ENCODE data around the gene NHEJ1. TPM values are rescaled to one million over a fixed set of nuclear protein-coding genes. Genes with fewer than 3 reads are reported as not detected.

NHEJ1 gene
- total RNA-seq, 1 experiment from 2014 or later, result 20.8 TPM

GRCh38 chr2:219165058-219165911 is 4.7 kb upstream of the NHEJ1 start:
- Histone ChIP-seq H3K79me1 (ENCODE audit: insufficient read depth, low read depth, low read length, poor library complexity, severe bottlenecking) (no peaks in the 10 kb centered on the region), H3K27me3 (ENCODE audit: insufficient read depth, low read length) (no peaks in the 10 kb centered on the region; the same call in 1 of the 2 replicates), H2BK20ac (ENCODE audit: low read depth, low read length, poor library complexity, severe bottlenecking) (no peak overlapping the region), H3K4me2 (ENCODE audit: insufficient read depth, insufficient read length, low read length) (no peak overlapping the region), H3K23ac (ENCODE audit: insufficient read length, low read depth, low read length) (no peak overlapping the region), H4K20me1 (ENCODE audit: control insufficient read depth, insufficient read depth, insufficient read length) (no peaks in the 10 kb centered on the region), H3K4ac (ENCODE audit: low read depth, low read length) (no peak overlapping the region), H3K56ac (ENCODE audit: insufficient read length, low read depth, low read length) (no peak overlapping the region), H3K27ac (ENCODE audit: insufficient read length, low read depth, low read length) (no peak overlapping the region), H2BK12ac (ENCODE audit: insufficient read length, low read depth, low read length) (no peak overlapping the region), H3K14ac (ENCODE audit: insufficient read depth, low read length) (no peak overlapping the region), H4K5ac (ENCODE audit: insufficient read length, low read depth, low read length) (no peak overlapping the region), H3K4me1 (ENCODE audit: insufficient read depth, low read length) (no peaks in the 10 kb centered on the region), H3K18ac (ENCODE audit: insufficient read length, low read depth, low read length) (no peak overlapping the region), H2BK15ac (ENCODE audit: low read depth, low read length) (no peak overlapping the region), H3K79me2 (ENCODE audit: insufficient read depth, low read length) (no peaks in the 10 kb centered on the region), H2AFZ (ENCODE audit: low read length) (no peak overlapping the region), H4K91ac (ENCODE audit: insufficient read length, low read depth, low read length) (no peak overlapping the region), H4K8ac (replicated peaks; ENCODE audit: insufficient read length, low read depth, low read length) (no peak overlapping the region), H3K23me2 (ENCODE audit: insufficient read length, low read depth, low read length, poor library complexity, severe bottlenecking) (no peaks in the 10 kb centered on the region), H2AK5ac (ENCODE audit: insufficient read length, low read length) (no peak overlapping the region), H2BK120ac (ENCODE audit: low read depth, low read length, poor library complexity, severe bottlenecking) (no peak overlapping the region), H3K9me3 (ENCODE audit: control insufficient read depth, low read depth, low read length) (no peaks in the 10 kb centered on the region), H3K9ac (ENCODE audit: extremely low read depth, insufficient read length, low read length) (no peak overlapping the region), H3T11ph (ENCODE audit: low read length) (no peak overlapping the region), H2BK5ac (ENCODE audit: insufficient read length, low read length) (no peak overlapping the region)
- H3K9me3 Mint-ChIP-seq, result no peaks in the 10 kb centered on the region
- H3K27me3 Mint-ChIP-seq (ENCODE audit: low read depth), result peaks cover 18% of the 10 kb centered on the region
- TF ChIP-seq CTCF (conservative IDR thresholded peaks at IDR 0.05), result no peak
- no CpG with 5 or more reads among the region's 10 CpGs for WGBS (ENCODE audit: extremely low coverage, insufficient read length, low lambda C conversion rate)
- H3K36me3 Mint-ChIP-seq (ENCODE audit: insufficient read depth in 1 of 3, low read depth in 3 of 3), result no peaks in the 10 kb centered on the region
- H3K4me3 Mint-ChIP-seq, result no peak overlapping the region
- DNase-seq, result no peak
- H3K4me1 Mint-ChIP-seq, result peaks cover 6 to 7% of the 10 kb centered on the region in 2 experiments
- H3K27ac Mint-ChIP-seq, result no peak overlapping the region

Data from H9 (cell line).